Naive thymus-derived CD8-positive, alpha-beta T cell (primary cell): ENCODE data around the gene MYO5B. TPM values are rescaled to one million over a fixed set of nuclear protein-coding genes. Genes with fewer than 3 reads are reported as not detected.
"Not testable (repeated sequence)": the region's sequence is repeated elsewhere in the genome, so short reads cannot be mapped to it uniquely, and the experiment has no call there.

Experiments used
- ATAC-seq, 2 donors: fragments of 150-1000 bp; cut with Tn5 transposase in 1 of 2; sonication (Bioruptor Pico), chemical (Tn5 transposase) in 1 of 2; 1 replicate in 1 of 2; 2 replicates in 1 of 2; pipeline ENCODE4 v1.10.0; 2021; ENCODE audit warnings: mild to moderate bottlenecking in 2 of 2, moderate library complexity in 2 of 2
- POLR2A ChIA-PET: fragments of 350-600 bp; sonication (Branson Sonifier 250); formaldehyde crosslinking; loops from one replicate; lab custom pipeline; 2021; ENCODE audit warnings: antibody characterized with exemption; lab: Charles Lee
- DNase-seq, 10 donors: peaks; one replicate each; pipeline versions ENCODE4 v3.0.0 to v3.0.0-alpha.2; 2020 to 2022
- H3K27ac Mint-ChIP-seq, 10 donors: one replicate each; pipeline ENCODE4 v1.8.0; 2020 to 2022; ENCODE audit warnings: mild to moderate bottlenecking in 10 of 10, mixed read lengths in 10 of 10, moderate library complexity in 4 of 10, inconsistent platforms in 1 of 10
- H3K27me3 Mint-ChIP-seq, 5 donors: one replicate each; pipeline ENCODE4 v1.8.0; 2021 to 2022; ENCODE audit warnings: mixed read lengths in 5 of 5
- H3K36me3 Mint-ChIP-seq, 3 donors: one replicate each; pipeline ENCODE4 v1.8.0; 2020 to 2022; ENCODE audit warnings: mixed read lengths in 3 of 3, mild to moderate bottlenecking in 2 of 3, inconsistent platforms in 1 of 3
- H3K4me1 Mint-ChIP-seq, 4 donors: one replicate each; pipeline ENCODE4 v1.8.0; 2021 to 2022; ENCODE audit warnings: mixed read lengths in 4 of 4
- H3K4me3 Mint-ChIP-seq, 10 donors: one replicate each; pipeline ENCODE4 v1.8.0; 2020 to 2022; ENCODE audit warnings: mild to moderate bottlenecking in 10 of 10, mixed read lengths in 10 of 10, moderate library complexity in 6 of 10, inconsistent platforms in 1 of 10
- H3K9me3 Mint-ChIP-seq, 9 donors: one replicate each; pipeline ENCODE4 v1.8.0; 2020 to 2022; ENCODE audit warnings: mixed read lengths in 9 of 9, mild to moderate bottlenecking in 3 of 9, inconsistent platforms in 1 of 9, moderate library complexity in 1 of 9
- polyA plus RNA-seq, 3 donors: library from polyadenylated mRNA; unstranded; fragments of 300-500 nt; fragmentation: Illumina TruSeq; gene quantifications; one replicate each; pipeline ENCODE4 v1.2.3, GENCODE V29; 2021
- total RNA-seq, 8 experiments: library from RNA in 2 of 8; stranded (reverse) in 2 of 8; gene quantifications; one replicate each; pipeline ENCODE4 v1.2.3 and lab custom pipeline; 2021 to 2026

MYO5B gene
- total and polyA plus RNA-seq, 5 experiments from 2014 or later = 0.03 TPM; not detected in 4

GRCh38 chr18:49802623-49803022, 392.3 kb downstream of the MYO5B start:
- ATAC-seq = no peak
- H3K36me3 Mint-ChIP-seq = peaks cover 4 to 45% (median 9%) of the 10 kb centered on the region in 3 donors
- no peaks in the 10 kb centered on the region for H3K27me3 Mint-ChIP-seq
- no peak overlapping the region for H3K4me3 Mint-ChIP-seq
- H3K27ac Mint-ChIP-seq = no peak overlapping the region
- no peak for DNase-seq
- H3K9me3 Mint-ChIP-seq = peaks cover 0 to under 1% (median 0%) of the 10 kb centered on the region in 9 donors
- POLR2A ChIA-PET = no interaction called here
- peaks cover 15 to 35% (median 32%) of the 10 kb centered on the region in 4 donors for H3K4me1 Mint-ChIP-seq

GRCh38 chr18:49800491-49800890, 394.5 kb downstream of the MYO5B start:
- POLR2A ChIA-PET, H3K27me3 Mint-ChIP-seq, H3K9me3 Mint-ChIP-seq, ATAC-seq, H3K27ac Mint-ChIP-seq, H3K4me3 Mint-ChIP-seq, DNase-seq: not testable (repeated sequence)
- Mint-ChIP-seq H3K36me3 (peaks cover 4 to 58% (median 6%) of the 10 kb centered on the region in 3 donors), H3K4me1 (peaks cover 9 to 21% (median 19%) of the 10 kb centered on the region in 4 donors)

- DNase-seq, POLR2A ChIA-PET, H3K27me3 Mint-ChIP-seq, H3K4me3 Mint-ChIP-seq, H3K27ac Mint-ChIP-seq, H3K9me3 Mint-ChIP-seq, ATAC-seq: not testable (repeated sequence)
- H3K36me3 Mint-ChIP-seq = peaks cover 4 to 64% (median 8%) of the 10 kb centered on the region in 3 donors
- H3K4me1 Mint-ChIP-seq = peaks cover 8 to 14% (median 12%) of the 10 kb centered on the region in 4 donors
Measured at GRCh38 chr18:49799806-49800205, 395.1 kb downstream of the MYO5B start.

GRCh38 chr18:49798001-49798400, 396.9 kb downstream of the MYO5B start:
- H3K27me3 Mint-ChIP-seq = no peaks in the 10 kb centered on the region
- H3K27ac Mint-ChIP-seq = no peak overlapping the region
- POLR2A ChIA-PET = no interaction called here
- DNase-seq = no peak
- no peaks in the 10 kb centered on the region for H3K9me3 Mint-ChIP-seq
- H3K36me3 Mint-ChIP-seq = peaks cover 4 to 75% (median 11%) of the 10 kb centered on the region in 3 donors
- no peak for ATAC-seq
- H3K4me1 Mint-ChIP-seq = peaks cover 0 to 2% (median under 1%) of the 10 kb centered on the region in 4 donors
- no peak overlapping the region for H3K4me3 Mint-ChIP-seq

- Mint-ChIP-seq H3K9me3 (no peaks in the 10 kb centered on the region), H3K4me3 (no peak overlapping the region), H3K36me3 (peaks cover 4 to 79% (median 17%) of the 10 kb centered on the region in 3 donors), H3K4me1 (no peaks in the 10 kb centered on the region), H3K27ac (no peak overlapping the region), H3K27me3 (no peaks in the 10 kb centered on the region)
- ATAC-seq (no peak), DNase-seq (no peak)
- POLR2A ChIA-PET = no interaction called here
Measured at GRCh38 chr18:49795612-49796552, 399.1 kb downstream of the MYO5B start.

GRCh38 chr18:49794743-49795142, 400.2 kb downstream of the MYO5B start:
- Mint-ChIP-seq H3K36me3 (peaks cover 4 to 83% (median 23%) of the 10 kb centered on the region in 3 donors), H3K4me3 (no peak overlapping the region), H3K27me3 (no peaks in the 10 kb centered on the region), H3K27ac (no peak overlapping the region), H3K4me1 (no peaks in the 10 kb centered on the region), H3K9me3 (no peaks in the 10 kb centered on the region)
- POLR2A ChIA-PET = no interaction called here
- ATAC-seq (no peak), DNase-seq (no peak)

GRCh38 chr18:49789560-49790134, 405.3 kb downstream of the MYO5B start:
- H3K4me1 Mint-ChIP-seq = peaks cover 7 to 37% (median 29%) of the 10 kb centered on the region in 4 donors
- DNase-seq, H3K9me3 Mint-ChIP-seq, H3K27me3 Mint-ChIP-seq, POLR2A ChIA-PET, H3K4me3 Mint-ChIP-seq, ATAC-seq: not testable (repeated sequence)
- peak overlapping the region in 1 of 10 donors; percentile 43 for H3K27ac Mint-ChIP-seq
- H3K36me3 Mint-ChIP-seq = peaks cover 0 to 56% (median 24%) of the 10 kb centered on the region in 3 donors

- Mint-ChIP-seq H3K4me3 (peak overlapping the region in 3 of 10 donors; percentile 8 to 66 (median 33)), H3K36me3 (peaks cover 3 to 58% (median 31%) of the 10 kb centered on the region in 3 donors), H3K4me1 (peaks cover 10 to 47% (median 33%) of the 10 kb centered on the region in 4 donors), H3K27ac (peak overlapping the region in 5 of 10 donors; percentile 10 to 83 (median 68)), H3K27me3 (no peaks in the 10 kb centered on the region), H3K9me3 (no peaks in the 10 kb centered on the region)
- DNase-seq (no peak), ATAC-seq (no peak)
- POLR2A ChIA-PET = no interaction called here
Measured at GRCh38 chr18:49788327-49788898, 406.5 kb downstream of the MYO5B start.

GRCh38 chr18:49786019-49786720, 408.8 kb downstream of the MYO5B start:
- Mint-ChIP-seq H3K27ac (peak overlapping the region in 4 of 10 donors; percentile 1 to 34 (median 34)), H3K36me3 (peaks cover 7 to 54% (median 36%) of the 10 kb centered on the region in 3 donors), H3K9me3 (no peaks in the 10 kb centered on the region), H3K4me3 (peak overlapping the region in 7 of 10 donors; percentile 8 to 53 (median 41)), H3K27me3 (no peaks in the 10 kb centered on the region), H3K4me1 (peaks cover 10 to 47% (median 33%) of the 10 kb centered on the region in 4 donors)
- peak in 1 of 10 donors; percentile 20 for DNase-seq
- peak in 1 of 2 donors; percentile 53 for ATAC-seq
- POLR2A ChIA-PET = no interaction called here

- Mint-ChIP-seq H3K27me3 (no peaks in the 10 kb centered on the region), H3K4me3 (peak overlapping the region in 1 of 10 donors; percentile 5), H3K27ac (peak overlapping the region in 4 of 10 donors; percentile 13 to 70 (median 20)), H3K9me3 (no peaks in the 10 kb centered on the region), H3K4me1 (peaks cover 13 to 47% (median 33%) of the 10 kb centered on the region in 4 donors), H3K36me3 (peaks cover 19 to 54% (median 44%) of the 10 kb centered on the region in 3 donors)
- DNase-seq (no peak), ATAC-seq (no peak)
- POLR2A ChIA-PET = no interaction called here
Measured at GRCh38 chr18:49784427-49785185, 410.3 kb downstream of the MYO5B start.

GRCh38 chr18:49783631-49784030, 411.3 kb downstream of the MYO5B start:
- ATAC-seq, H3K9me3 Mint-ChIP-seq, POLR2A ChIA-PET, DNase-seq, H3K27me3 Mint-ChIP-seq: not testable (repeated sequence)
- H3K27ac Mint-ChIP-seq = peak overlapping the region in 2 of 10 donors; percentile 41 to 70
- peak overlapping the region in 1 of 10 donors; percentile 29 for H3K4me3 Mint-ChIP-seq
- peaks cover 13 to 40% (median 28%) of the 10 kb centered on the region in 4 donors for H3K4me1 Mint-ChIP-seq
- peaks cover 21 to 61% (median 50%) of the 10 kb centered on the region in 3 donors for H3K36me3 Mint-ChIP-seq
